Gastrocnemius medialis (tissue), 4 donors: Measurements from ENCODE around the gene TIPIN.

Experiments used
- CTCF ChIP-seq, 5 experiments: fragments of 450-650 bp in 3 of 5; fragments of 200-600 bp in 2 of 5; sonication (generic) in 2 of 5; IDR thresholded peaks in 4 of 5; conservative IDR thresholded peaks in 1 of 5; 1 replicate in 4 of 5; 2 replicates in 1 of 5; pipeline ENCODE4 v1.5.1; 2016 to 2019; ENCODE audit warnings: antibody characterized with exemption in 5 of 5, mild to moderate bottlenecking in 3 of 5, moderate library complexity in 3 of 5
- POLR2A ChIP-seq, 2 donors: fragments of 450-650 bp; IDR thresholded peaks; one replicate each; pipeline ENCODE4 v1.6.1; 2017; ENCODE audit warnings: antibody characterized with exemption in 2 of 2, mild to moderate bottlenecking in 2 of 2, moderate library complexity in 2 of 2

DNA sequence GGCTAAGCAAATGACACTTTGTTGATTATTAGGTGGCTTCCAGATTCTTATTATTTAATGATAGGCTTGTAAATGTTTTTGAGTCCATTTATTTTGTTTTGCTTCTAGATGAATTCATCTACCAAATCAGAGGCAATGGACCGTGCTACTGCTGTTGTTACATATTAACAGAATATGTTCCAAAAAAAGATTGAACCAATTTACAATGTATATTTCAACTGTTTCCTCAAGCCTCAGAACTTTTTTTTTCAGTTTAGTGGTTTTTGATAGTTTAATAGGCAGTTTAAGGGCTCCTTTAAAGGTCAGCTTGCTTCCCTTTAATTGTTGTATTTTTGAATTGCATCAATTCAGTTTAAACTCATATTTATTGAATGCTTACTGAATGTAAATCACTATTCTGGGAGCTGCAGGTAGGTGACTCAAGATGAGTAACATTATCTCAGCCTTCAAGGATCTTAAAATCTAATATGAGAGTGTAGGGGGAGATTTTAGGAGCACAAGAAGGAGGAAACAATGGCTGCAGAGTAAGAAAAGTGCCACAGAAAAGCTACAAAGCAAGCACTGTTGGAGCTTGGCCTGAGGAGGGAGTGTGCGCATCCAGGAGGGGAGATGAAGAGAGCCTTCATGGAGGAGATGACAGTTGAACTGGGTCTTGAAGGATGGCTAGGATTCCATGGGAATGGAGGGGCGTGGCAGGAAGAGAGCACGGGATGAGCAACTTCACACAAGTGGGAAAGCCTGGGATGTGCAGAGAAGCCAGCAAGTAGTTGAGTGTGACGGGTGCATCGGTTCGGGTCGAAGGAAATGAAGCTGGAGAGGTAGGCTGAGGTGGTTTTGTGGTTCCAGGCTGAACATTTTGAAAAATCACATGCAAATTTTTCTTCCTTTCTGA, 44.9 kb upstream of the TIPIN start:
- TF ChIP-seq CTCF (IDR thresholded peaks at IDR 0.05 in 4 of 5, conservative IDR thresholded peaks at IDR 0.05 in 1 of 5) = no peak
- no peak for TF ChIP-seq POLR2A (IDR thresholded peaks at IDR 0.05)
